ENCODE data around the gene ATIC.

Gene ATIC

GRCh38 chr2:215397632-215398341 is 85.9 kb downstream of the ATIC start:
- Histone ChIP-seq H3K4me1 (ENCODE audit: control insufficient read depth, insufficient read depth, low read length) (no peaks in the 10 kb centered on the region), H3K27me3 (ENCODE audit: control insufficient read depth, insufficient read depth, low read length) (no peaks in the 10 kb centered on the region), H3K36me3 (ENCODE audit: control insufficient read depth, insufficient read depth, low read length) (no peaks in the 10 kb centered on the region), H3K4me3 (ENCODE audit: low read length) (no peak overlapping the region), H3K9me3 (ENCODE audit: control insufficient read depth, low read length) (no peaks in the 10 kb centered on the region), H3K9ac (ENCODE audit: low read length) (no peak overlapping the region)

GRCh38 chr2:215399067-215399716 is 87.3 kb downstream of the ATIC start:
- no peaks in the 10 kb centered on the region for H3K27me3 ChIP-seq (ENCODE audit: control insufficient read depth, insufficient read depth, low read length)
- no peak overlapping the region for H3K4me3 ChIP-seq (ENCODE audit: low read length)
- no peaks in the 10 kb centered on the region for H3K36me3 ChIP-seq (ENCODE audit: control insufficient read depth, insufficient read depth, low read length)
- no peaks in the 10 kb centered on the region for H3K9me3 ChIP-seq (ENCODE audit: control insufficient read depth, low read length)
- no peak overlapping the region for H3K9ac ChIP-seq (ENCODE audit: low read length)
- no peaks in the 10 kb centered on the region for H3K4me1 ChIP-seq (ENCODE audit: control insufficient read depth, insufficient read depth, low read length)

Measured in mucosa of stomach (tissue), 1 donor.